WI38 (cell line): ENCODE results near the gene ASMT.
"Not testable (repeated sequence)": the region's sequence is repeated elsewhere in the genome, so short reads cannot be mapped to it uniquely, and the experiment has no call there.

Experiments used
- H3K4me3 ChIP-seq: 2 replicates; pipeline ENCODE4 v1.5.1; 2011; ENCODE audit warnings: low read depth, mild to moderate bottlenecking, control low read depth, low read length
- CTCF ChIP-seq: IDR thresholded peaks from 2 replicates; pipeline ENCODE4 v1.5.1; 2012; ENCODE audit warnings: low read depth, mild to moderate bottlenecking, control low read depth, low read length

Gene ASMT

DNA sequence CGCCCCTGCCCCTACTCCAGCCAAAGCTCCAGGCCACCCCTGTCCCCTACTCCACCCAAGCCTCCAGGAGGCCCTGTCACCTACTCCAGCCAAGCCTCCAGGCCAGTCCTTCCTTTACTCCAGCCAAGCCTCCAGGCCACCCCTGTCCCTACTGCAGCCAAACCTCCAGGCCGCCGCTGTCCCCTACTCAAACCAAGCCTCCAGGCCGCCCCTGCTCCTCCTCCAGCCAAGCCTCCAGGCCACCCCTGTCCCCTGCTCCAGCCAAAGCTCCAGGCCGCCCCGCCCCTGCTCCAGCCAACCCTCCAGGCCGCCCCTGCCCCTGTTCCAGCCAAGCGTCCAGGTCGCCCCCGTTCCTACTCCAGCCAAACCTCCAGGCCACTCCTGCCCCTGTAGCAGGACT is 5.1 kb upstream of the ASMT start:
- H3K4me3 ChIP-seq: no peak overlapping the region
- TF ChIP-seq CTCF: no peak

DNA sequence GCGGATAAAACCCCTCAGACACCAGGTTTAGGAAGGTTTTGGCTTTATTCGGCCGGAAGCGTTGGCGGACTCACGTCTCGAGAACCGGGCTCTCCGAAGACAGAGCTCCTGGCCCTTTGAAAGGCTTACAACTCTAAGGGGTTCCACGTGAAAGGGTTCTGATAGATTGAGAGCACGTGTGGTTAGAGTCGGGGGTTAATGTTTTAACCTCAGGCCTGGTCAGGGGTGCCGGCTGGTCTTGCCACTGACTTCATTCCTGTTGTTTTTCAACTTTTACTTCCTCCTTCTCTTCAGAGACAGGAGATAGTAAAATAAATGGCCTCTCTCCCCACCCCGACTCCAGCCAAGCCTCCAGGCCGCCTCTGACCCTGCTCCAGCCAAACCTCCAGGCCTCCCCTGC is 4.7 kb upstream of the ASMT start:
- H3K4me3 ChIP-seq: no peak overlapping the region
- no peak for TF ChIP-seq CTCF

- no peak overlapping the region for H3K4me3 ChIP-seq
- no peak for TF ChIP-seq CTCF
These were observed 4.1 kb upstream of the ASMT start for GRCh38 chrX:1610736-1611135.

GRCh38 chrX:1612641-1613286 is 2.1 kb upstream of the ASMT start:
- no peak for TF ChIP-seq CTCF
- no peak overlapping the region for H3K4me3 ChIP-seq

DNA sequence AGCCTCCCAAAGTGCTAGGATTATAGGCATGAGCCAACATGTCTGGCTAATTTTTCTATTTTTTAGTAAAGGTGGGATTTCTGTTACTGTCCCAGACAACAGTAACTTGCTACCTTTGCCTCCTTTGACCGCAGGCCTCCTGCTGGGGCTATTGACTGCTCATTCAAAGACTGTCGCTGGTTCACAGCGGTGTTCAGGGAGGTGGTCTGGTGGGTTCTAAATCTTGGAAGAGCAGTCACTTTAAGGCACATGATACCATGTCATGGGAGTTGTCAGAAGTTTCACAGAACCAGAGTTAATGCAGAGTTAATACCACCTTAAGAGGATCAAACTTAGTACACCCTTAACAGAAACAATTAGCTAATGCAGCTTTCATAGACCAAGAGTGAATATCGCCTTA is 3.8 kb downstream of the ASMT start:
- no peak for TF ChIP-seq CTCF
- no peak overlapping the region for H3K4me3 ChIP-seq

DNA sequence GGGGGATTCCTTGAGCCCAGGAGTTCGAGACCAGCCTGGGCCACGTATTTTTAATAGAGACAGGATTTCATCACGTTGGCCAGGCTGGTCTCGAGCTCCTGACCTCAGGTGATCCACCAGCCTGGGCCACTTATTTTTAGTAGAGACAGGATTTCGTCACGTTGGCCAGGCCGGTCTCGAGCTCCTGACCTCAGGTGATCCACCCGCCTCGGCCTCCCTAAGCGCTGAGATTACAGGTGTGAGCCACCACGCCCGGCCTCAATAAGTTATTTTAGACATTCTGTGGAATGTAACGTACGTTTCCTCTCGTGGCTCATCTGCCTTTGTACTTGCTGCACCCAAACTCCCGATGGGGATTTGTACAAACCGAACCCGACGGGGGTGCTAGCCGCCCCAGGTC is 8.8 kb downstream of the ASMT start:
- no peak overlapping the region for H3K4me3 ChIP-seq
- no peak for TF ChIP-seq CTCF

DNA sequence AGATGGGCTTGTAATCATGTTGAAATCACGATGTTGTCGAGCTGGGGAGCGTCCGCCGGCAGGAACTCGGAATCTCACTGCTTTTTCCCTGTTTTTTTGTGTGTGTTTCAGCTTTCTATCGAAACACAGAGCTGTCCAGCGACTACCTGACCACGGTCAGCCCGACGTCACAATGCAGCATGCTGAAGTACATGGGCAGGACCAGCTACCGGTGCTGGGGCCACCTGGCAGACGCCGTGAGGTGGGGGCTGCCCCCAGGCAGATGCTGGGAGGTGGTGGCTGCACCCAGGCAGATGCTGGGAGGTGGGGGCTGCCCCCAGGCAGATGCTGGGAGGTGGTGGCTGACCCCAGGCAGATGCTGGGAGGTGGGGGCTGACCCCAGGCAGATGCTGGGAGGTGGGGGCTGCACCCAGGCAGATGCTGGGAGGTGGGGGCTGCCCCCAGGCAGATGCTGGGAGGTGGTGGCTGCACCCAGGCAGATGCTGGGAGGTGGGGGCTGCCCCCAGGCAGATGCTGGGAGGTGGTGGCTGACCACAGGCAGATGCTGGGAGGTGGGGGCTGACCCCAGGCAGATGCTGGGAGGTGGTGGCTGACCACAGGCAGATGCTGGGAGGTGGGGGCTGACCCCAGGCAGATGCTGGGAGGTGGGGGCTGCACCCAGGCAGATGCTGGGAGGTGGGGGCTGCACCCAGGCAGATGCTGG is 9.4 kb downstream of the ASMT start:
- H3K4me3 ChIP-seq: not testable (repeated sequence)

GRCh38 chrX:1624861-1625215 is 10.0 kb downstream of the ASMT start:
- not testable (repeated sequence) for H3K4me3 ChIP-seq
